ENCODE measurements around the gene SEM1. TPM values are rescaled to one million over a fixed set of nuclear protein-coding genes. Genes with fewer than 3 reads are reported as not detected.
"Not testable (repeated sequence)": the region's sequence is repeated elsewhere in the genome, so short reads cannot be mapped to it uniquely, and the experiment has no call there.

The SEM1 gene
- total RNA-seq, 5 donors from 2014 or later (not counting 1 experiment from before 2014, with no cell fraction given): 17.8 to 34.8 (median 30.2) TPM

GRCh38 chr7:96654630-96655188 lies 54.9 kb downstream of the SEM1 start:
- DNase-seq (no peak), ATAC-seq (replicated peaks in 1 of 4) (no peak)
- Histone ChIP-seq H3K27ac (ENCODE audit: low read length) (no peak overlapping the region), H3K4me3 (ENCODE audit: control insufficient read depth in 1 of 2, extremely low read depth in 1 of 2, low read length in 1 of 2) (no peak overlapping the region), H3K36me3 (ENCODE audit: control insufficient read depth in 2 of 2, extremely low read depth in 1 of 2, insufficient read depth in 1 of 2, low read length in 1 of 2) (no peaks in the 10 kb centered on the region), H3K4me1 (ENCODE audit: control insufficient read depth in 1 of 2, extremely low read depth in 1 of 2, insufficient read depth in 2 of 2, low read length in 2 of 2) (no peaks in the 10 kb centered on the region), H3K27me3 (replicated peaks in 1 of 2; ENCODE audit: control insufficient read depth in 2 of 2, extremely low read depth in 1 of 2, insufficient read depth in 2 of 2, low read length in 1 of 2) (no peaks in the 10 kb centered on the region), H3K9me3 (no peaks in the 10 kb centered on the region)
- ChIA-PET CTCF (no interaction called here), POLR2A (no interaction called here)
- H3K4me1 Mint-ChIP-seq: no peaks in the 10 kb centered on the region
- peaks cover 23% of the 10 kb centered on the region for H3K36me3 Mint-ChIP-seq
- no peak overlapping the region for H3K27ac Mint-ChIP-seq
- H3K27me3 Mint-ChIP-seq: no peaks in the 10 kb centered on the region
- 100% methylated on average over 3 of the region's 4 CpGs for WGBS (ENCODE audit: insufficient coverage)
- no peak overlapping the region for H3K4me3 Mint-ChIP-seq
- H3K9me3 Mint-ChIP-seq: peaks cover 0 to 7% (median 5%) of the 10 kb centered on the region in 3 donors

- Histone ChIP-seq H3K4me3 (ENCODE audit: control insufficient read depth in 1 of 2, extremely low read depth in 1 of 2, low read length in 1 of 2) (no peak overlapping the region), H3K4me1 (ENCODE audit: control insufficient read depth in 1 of 2, extremely low read depth in 1 of 2, insufficient read depth in 2 of 2, low read length in 2 of 2) (no peaks in the 10 kb centered on the region), H3K27ac (ENCODE audit: low read length) (no peak overlapping the region), H3K27me3 (replicated peaks in 1 of 2; ENCODE audit: control insufficient read depth in 2 of 2, extremely low read depth in 1 of 2, insufficient read depth in 2 of 2, low read length in 1 of 2) (no peaks in the 10 kb centered on the region), H3K9me3 (no peaks in the 10 kb centered on the region), H3K36me3 (ENCODE audit: control insufficient read depth in 2 of 2, extremely low read depth in 1 of 2, insufficient read depth in 1 of 2, low read length in 1 of 2) (no peaks in the 10 kb centered on the region)
- Mint-ChIP-seq H3K9me3 (peaks cover 0 to 7% (median 5%) of the 10 kb centered on the region in 3 donors), H3K27ac (no peak overlapping the region), H3K36me3 (peaks cover 31% of the 10 kb centered on the region), H3K27me3 (no peaks in the 10 kb centered on the region), H3K4me3 (no peak overlapping the region), H3K4me1 (no peaks in the 10 kb centered on the region)
- DNase-seq (no peak), ATAC-seq (replicated peaks in 1 of 4) (no peak)
- WGBS (ENCODE audit: insufficient coverage): no CpG with 5 or more reads among the region's 1 CpG
- CTCF ChIA-PET: no interaction called here
- POLR2A ChIA-PET: interaction anchor here in 1 of 2 donors (0.6 kb wide), 1 partner anchor 43 kb away, joined by 3 read pairs; no protein-coding TSS in a partner anchor
Observed at GRCh38 chr7:96649981-96650380, 59.7 kb downstream of the SEM1 start.

DNA sequence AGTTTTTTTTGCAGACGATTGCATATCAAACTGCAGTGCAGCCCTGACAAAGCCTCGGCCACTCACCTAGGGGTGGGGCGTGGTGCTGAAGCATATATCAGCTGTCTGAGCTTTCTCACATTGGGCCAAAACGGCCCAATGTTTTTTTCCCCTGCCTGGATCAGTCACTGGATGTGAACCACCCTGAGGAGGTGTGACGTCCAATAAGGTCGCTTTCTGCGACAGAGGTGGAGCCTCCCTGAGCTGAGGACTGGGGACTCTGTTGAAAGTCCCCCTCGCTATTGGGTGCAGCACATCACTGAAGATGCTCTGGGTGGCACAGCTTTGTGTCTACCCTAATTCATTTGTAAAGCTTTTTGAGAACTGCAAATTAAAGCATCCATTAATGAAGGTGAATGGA lies 60.9 kb downstream of the SEM1 start:
- ATAC-seq (replicated peaks in 1 of 4) (no peak), DNase-seq (no peak)
- WGBS (ENCODE audit: insufficient coverage): 85% methylated on average over 7 of the region's 8 CpGs
- Mint-ChIP-seq H3K36me3 (peaks cover 39% of the 10 kb centered on the region), H3K4me1 (no peaks in the 10 kb centered on the region), H3K27ac (no peak overlapping the region), H3K9me3 (peaks cover 0 to 11% (median 5%) of the 10 kb centered on the region in 3 donors), H3K27me3 (no peaks in the 10 kb centered on the region), H3K4me3 (no peak overlapping the region)
- Histone ChIP-seq H3K9me3 (no peaks in the 10 kb centered on the region), H3K4me1 (ENCODE audit: control insufficient read depth in 1 of 2, extremely low read depth in 1 of 2, insufficient read depth in 2 of 2, low read length in 2 of 2) (no peaks in the 10 kb centered on the region), H3K36me3 (ENCODE audit: control insufficient read depth in 2 of 2, extremely low read depth in 1 of 2, insufficient read depth in 1 of 2, low read length in 1 of 2) (no peaks in the 10 kb centered on the region), H3K27ac (ENCODE audit: low read length) (no peak overlapping the region), H3K27me3 (replicated peaks in 1 of 2; ENCODE audit: control insufficient read depth in 2 of 2, extremely low read depth in 1 of 2, insufficient read depth in 2 of 2, low read length in 1 of 2) (no peaks in the 10 kb centered on the region), H3K4me3 (ENCODE audit: control insufficient read depth in 1 of 2, extremely low read depth in 1 of 2, low read length in 1 of 2) (no peak overlapping the region)
- POLR2A ChIA-PET: no interaction called here
- CTCF ChIA-PET: no interaction called here

DNA sequence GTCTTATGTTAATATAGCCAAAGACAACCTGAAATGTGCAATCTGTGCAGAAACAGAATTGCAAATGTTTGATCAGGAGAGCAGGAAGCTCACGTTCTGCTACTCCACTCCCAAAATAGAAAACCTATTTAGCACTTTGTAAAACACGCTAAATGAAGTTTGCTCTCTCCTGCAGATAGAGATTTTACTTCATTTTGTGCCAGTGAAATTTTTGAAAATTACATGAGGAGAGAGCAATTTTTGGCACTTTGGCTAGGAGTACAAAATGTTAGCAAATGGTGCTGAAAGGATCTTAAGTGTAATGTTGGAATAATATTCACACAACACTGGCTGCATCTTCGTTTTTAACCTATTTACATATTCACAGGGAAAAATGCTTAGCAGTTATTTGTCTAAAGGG lies 61.9 kb downstream of the SEM1 start:
- no peak overlapping the region for H3K27ac Mint-ChIP-seq
- no peaks in the 10 kb centered on the region for H3K4me1 ChIP-seq (ENCODE audit: control insufficient read depth in 1 of 2, extremely low read depth in 1 of 2, insufficient read depth in 2 of 2, low read length in 2 of 2)
- H3K4me3 Mint-ChIP-seq: no peak overlapping the region
- ChIA-PET CTCF (interaction anchor here in 1 of 2 donors (0.6 kb wide), 1 partner anchor 468 kb away, joined by 5 read pairs; no protein-coding TSS in a partner anchor), POLR2A (interaction anchor here (0.5 to 0.6 kb wide), 3 partner anchors 15 to 1310 kb away, joined by 3 to 7 read pairs (median 3); no protein-coding TSS in a partner anchor)
- H3K4me1 Mint-ChIP-seq: no peaks in the 10 kb centered on the region
- H3K9me3 ChIP-seq: no peaks in the 10 kb centered on the region
- no peak overlapping the region for H3K27ac ChIP-seq (ENCODE audit: low read length)
- H3K36me3 ChIP-seq (ENCODE audit: control insufficient read depth in 2 of 2, extremely low read depth in 1 of 2, insufficient read depth in 1 of 2, low read length in 1 of 2): no peaks in the 10 kb centered on the region
- no peak overlapping the region for H3K4me3 ChIP-seq (ENCODE audit: control insufficient read depth in 1 of 2, extremely low read depth in 1 of 2, low read length in 1 of 2)
- DNase-seq: no peak
- H3K36me3 Mint-ChIP-seq: peaks cover 36% of the 10 kb centered on the region
- no CpG with 5 or more reads among the region's 3 CpGs for WGBS (ENCODE audit: insufficient coverage)
- H3K27me3 ChIP-seq (replicated peaks in 1 of 2; ENCODE audit: control insufficient read depth in 2 of 2, extremely low read depth in 1 of 2, insufficient read depth in 2 of 2, low read length in 1 of 2): no peaks in the 10 kb centered on the region
- H3K27me3 Mint-ChIP-seq: no peaks in the 10 kb centered on the region
- no peak for ATAC-seq (replicated peaks in 1 of 4)
- H3K9me3 Mint-ChIP-seq: peaks cover 0 to 10% (median 7%) of the 10 kb centered on the region in 3 donors

- no peak overlapping the region for H3K27ac ChIP-seq (ENCODE audit: low read length)
- H3K9me3 ChIP-seq: no peaks in the 10 kb centered on the region
- Mint-ChIP-seq H3K36me3 (peaks cover 30% of the 10 kb centered on the region), H3K4me1 (no peaks in the 10 kb centered on the region), H3K9me3 (peaks cover 0 to 4% (median 3%) of the 10 kb centered on the region in 3 donors), H3K27me3 (no peaks in the 10 kb centered on the region), H3K4me3 (no peak overlapping the region), H3K27ac (no peak overlapping the region)
- DNase-seq: no peak
- ChIA-PET POLR2A (no interaction called here), CTCF (no interaction called here)
- no peaks in the 10 kb centered on the region for H3K27me3 ChIP-seq (replicated peaks in 1 of 2; ENCODE audit: control insufficient read depth in 2 of 2, extremely low read depth in 1 of 2, insufficient read depth in 2 of 2, low read length in 1 of 2)
- H3K4me1 ChIP-seq (ENCODE audit: control insufficient read depth in 1 of 2, extremely low read depth in 1 of 2, insufficient read depth in 2 of 2, low read length in 2 of 2): no peaks in the 10 kb centered on the region
- WGBS (ENCODE audit: insufficient coverage): 77% methylated on average over 1 of the region's 3 CpGs
- H3K36me3 ChIP-seq (ENCODE audit: control insufficient read depth in 2 of 2, extremely low read depth in 1 of 2, insufficient read depth in 1 of 2, low read length in 1 of 2): no peaks in the 10 kb centered on the region
- no peak for ATAC-seq (replicated peaks in 1 of 4)
- no peak overlapping the region for H3K4me3 ChIP-seq (ENCODE audit: control insufficient read depth in 1 of 2, extremely low read depth in 1 of 2, low read length in 1 of 2)
Observed at GRCh38 chr7:96645084-96645483, 64.6 kb downstream of the SEM1 start.

GRCh38 chr7:96643436-96643835 lies 66.2 kb downstream of the SEM1 start:
- H3K36me3 ChIP-seq (ENCODE audit: control insufficient read depth in 2 of 2, extremely low read depth in 1 of 2, insufficient read depth in 1 of 2, low read length in 1 of 2); H3K9me3 ChIP-seq; H3K4me1 ChIP-seq (ENCODE audit: control insufficient read depth in 1 of 2, extremely low read depth in 1 of 2, insufficient read depth in 2 of 2, low read length in 2 of 2); H3K4me3 ChIP-seq (ENCODE audit: control insufficient read depth in 1 of 2, extremely low read depth in 1 of 2, low read length in 1 of 2); DNase-seq; H3K4me1 Mint-ChIP-seq; POLR2A ChIA-PET; H3K27me3 ChIP-seq (replicated peaks in 1 of 2; ENCODE audit: control insufficient read depth in 2 of 2, extremely low read depth in 1 of 2, insufficient read depth in 2 of 2, low read length in 1 of 2); CTCF ChIA-PET; H3K9me3 Mint-ChIP-seq; H3K4me3 Mint-ChIP-seq; ATAC-seq (replicated peaks in 1 of 4); H3K27ac ChIP-seq (ENCODE audit: low read length); H3K27ac Mint-ChIP-seq; H3K27me3 Mint-ChIP-seq: not testable (repeated sequence)
- WGBS (ENCODE audit: insufficient coverage): 100% methylated on average over 2 of the region's 4 CpGs
- H3K36me3 Mint-ChIP-seq: peaks cover 26% of the 10 kb centered on the region

All from T-cell (primary cell).